Nephron progenitor cell (in vitro differentiated cells): ENCODE results near the gene FAM174B.

Source experiments
- DNase-seq: peaks from one replicate; pipeline ENCODE4 v3.0.0; 2021
- H3K27ac Mint-ChIP-seq: 2 replicates; pipeline ENCODE4 v1.8.0; 2021; ENCODE audit warnings: mild to moderate bottlenecking, moderate library complexity, mixed read lengths
- H3K27me3 Mint-ChIP-seq: 2 replicates; pipeline ENCODE4 v1.8.0; 2021; ENCODE audit warnings: mild to moderate bottlenecking, low read depth, mixed read lengths; ENCODE audit not compliant: poor library complexity
- H3K36me3 Mint-ChIP-seq: 2 replicates; pipeline ENCODE4 v1.8.0; 2021; ENCODE audit warnings: low read depth, mixed read lengths
- H3K4me1 Mint-ChIP-seq: 2 replicates; pipeline ENCODE4 v1.8.0; 2021; ENCODE audit warnings: mixed read lengths
- H3K4me3 Mint-ChIP-seq: 2 replicates; pipeline ENCODE4 v1.8.0; 2021; ENCODE audit warnings: mild to moderate bottlenecking, moderate library complexity, mixed read lengths
- H3K9me3 Mint-ChIP-seq: 2 replicates; pipeline ENCODE4 v1.8.0; 2021; ENCODE audit warnings: mild to moderate bottlenecking, moderate library complexity, mixed read lengths
- TF ChIP-seq, protein P1 (sequence below): fragments of 200-600 bp; sonication (generic); IDR thresholded peaks from 2 replicates; pipeline ENCODE4 v1.5.0; 2021; ENCODE audit warnings: antibody characterized with exemption

The FAM174B gene

DNA sequence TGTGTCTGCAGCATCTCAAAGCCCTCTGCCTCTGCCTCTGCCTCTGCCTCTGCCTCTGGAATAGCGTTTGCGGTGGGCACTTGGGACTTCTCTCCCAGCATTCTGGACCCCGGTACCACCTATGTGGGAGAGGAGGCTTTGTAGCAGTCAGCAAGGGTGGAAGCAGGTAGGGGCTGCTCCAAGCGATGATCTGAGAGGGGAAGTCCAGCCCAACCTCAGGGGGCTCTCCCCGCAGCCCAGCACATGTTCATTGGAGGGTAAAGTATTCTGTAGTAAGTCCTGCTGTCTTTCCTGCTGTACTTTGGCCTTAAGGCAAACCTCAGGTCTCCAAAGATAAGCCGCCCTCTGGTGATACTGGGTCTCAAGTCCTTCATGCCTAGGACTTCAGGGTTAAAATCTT lies 68.6 kb downstream of the FAM174B start:
- Mint-ChIP-seq H3K4me1 (peaks cover 19% of the 10 kb centered on the region), H3K27me3 (peaks cover 3% of the 10 kb centered on the region), H3K4me3 (no peak overlapping the region), H3K36me3 (no peaks in the 10 kb centered on the region), H3K9me3 (peaks cover 5% of the 10 kb centered on the region), H3K27ac (no peak overlapping the region)
- TF ChIP-seq, protein P1, sequence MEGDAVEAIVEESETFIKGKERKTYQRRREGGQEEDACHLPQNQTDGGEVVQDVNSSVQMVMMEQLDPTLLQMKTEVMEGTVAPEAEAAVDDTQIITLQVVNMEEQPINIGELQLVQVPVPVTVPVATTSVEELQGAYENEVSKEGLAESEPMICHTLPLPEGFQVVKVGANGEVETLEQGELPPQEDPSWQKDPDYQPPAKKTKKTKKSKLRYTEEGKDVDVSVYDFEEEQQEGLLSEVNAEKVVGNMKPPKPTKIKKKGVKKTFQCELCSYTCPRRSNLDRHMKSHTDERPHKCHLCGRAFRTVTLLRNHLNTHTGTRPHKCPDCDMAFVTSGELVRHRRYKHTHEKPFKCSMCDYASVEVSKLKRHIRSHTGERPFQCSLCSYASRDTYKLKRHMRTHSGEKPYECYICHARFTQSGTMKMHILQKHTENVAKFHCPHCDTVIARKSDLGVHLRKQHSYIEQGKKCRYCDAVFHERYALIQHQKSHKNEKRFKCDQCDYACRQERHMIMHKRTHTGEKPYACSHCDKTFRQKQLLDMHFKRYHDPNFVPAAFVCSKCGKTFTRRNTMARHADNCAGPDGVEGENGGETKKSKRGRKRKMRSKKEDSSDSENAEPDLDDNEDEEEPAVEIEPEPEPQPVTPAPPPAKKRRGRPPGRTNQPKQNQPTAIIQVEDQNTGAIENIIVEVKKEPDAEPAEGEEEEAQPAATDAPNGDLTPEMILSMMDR, result no peak
- no peak for DNase-seq

DNA sequence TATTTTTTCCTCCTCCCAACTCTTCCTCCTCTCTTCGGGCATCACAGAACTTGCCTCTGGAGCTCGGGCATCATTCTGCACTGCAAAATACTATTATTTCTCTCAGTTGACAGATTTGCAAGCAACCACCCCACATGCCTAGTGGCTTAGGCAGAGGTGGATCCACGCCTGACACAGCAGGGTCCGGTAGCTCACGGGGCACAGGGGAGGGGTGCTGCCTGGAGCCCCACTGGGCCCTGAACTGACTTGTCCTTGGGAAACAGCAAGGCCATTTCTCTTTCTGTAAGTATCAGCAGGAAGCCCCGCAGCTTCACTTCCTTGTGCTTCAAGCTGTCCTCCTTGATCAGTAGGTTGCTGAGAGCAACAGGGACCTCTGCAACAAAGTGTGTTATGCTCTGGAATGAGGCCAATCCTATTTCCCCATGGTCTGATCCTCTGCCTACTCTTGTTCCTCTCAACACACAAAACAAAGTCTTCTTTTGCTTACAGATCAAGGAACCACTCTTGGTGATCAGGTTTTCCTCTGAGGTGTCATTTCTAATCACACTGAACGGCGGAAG lies 69.1 kb downstream of the FAM174B start:
- peaks cover 5% of the 10 kb centered on the region for H3K9me3 Mint-ChIP-seq
- no peak for DNase-seq
- no peaks in the 10 kb centered on the region for H3K36me3 Mint-ChIP-seq
- peaks cover 3% of the 10 kb centered on the region for H3K27me3 Mint-ChIP-seq
- peaks cover 19% of the 10 kb centered on the region for H3K4me1 Mint-ChIP-seq
- TF ChIP-seq, protein P1, result no peak
- no peak overlapping the region for H3K27ac Mint-ChIP-seq
- no peak overlapping the region for H3K4me3 Mint-ChIP-seq

DNA sequence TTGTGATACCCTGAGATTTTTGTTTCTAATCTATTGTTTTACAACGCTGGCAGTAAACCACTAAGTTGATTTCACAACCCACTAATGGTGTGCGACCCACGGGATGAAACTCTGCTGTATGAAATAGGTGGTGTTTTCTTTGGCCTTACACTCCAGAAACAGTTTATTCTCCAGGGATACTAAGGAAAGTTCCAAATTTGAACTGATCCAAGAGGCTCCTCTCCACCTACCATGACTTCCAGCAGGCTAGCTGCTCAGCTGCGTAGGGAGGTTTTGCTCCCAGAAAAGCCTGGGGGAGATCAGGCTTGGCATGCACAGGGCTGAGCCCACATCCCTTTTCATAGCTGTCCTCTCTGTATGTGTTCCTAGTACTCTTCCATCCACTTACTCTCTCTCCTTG lies 71.5 kb downstream of the FAM174B start:
- H3K27me3 Mint-ChIP-seq, result peaks cover 3% of the 10 kb centered on the region
- H3K4me1 Mint-ChIP-seq, result peaks cover 19% of the 10 kb centered on the region
- TF ChIP-seq, protein P1, result no peak
- no peak overlapping the region for H3K27ac Mint-ChIP-seq
- H3K36me3 Mint-ChIP-seq, result no peaks in the 10 kb centered on the region
- no peak for DNase-seq
- peaks cover 5% of the 10 kb centered on the region for H3K9me3 Mint-ChIP-seq
- no peak overlapping the region for H3K4me3 Mint-ChIP-seq

DNA sequence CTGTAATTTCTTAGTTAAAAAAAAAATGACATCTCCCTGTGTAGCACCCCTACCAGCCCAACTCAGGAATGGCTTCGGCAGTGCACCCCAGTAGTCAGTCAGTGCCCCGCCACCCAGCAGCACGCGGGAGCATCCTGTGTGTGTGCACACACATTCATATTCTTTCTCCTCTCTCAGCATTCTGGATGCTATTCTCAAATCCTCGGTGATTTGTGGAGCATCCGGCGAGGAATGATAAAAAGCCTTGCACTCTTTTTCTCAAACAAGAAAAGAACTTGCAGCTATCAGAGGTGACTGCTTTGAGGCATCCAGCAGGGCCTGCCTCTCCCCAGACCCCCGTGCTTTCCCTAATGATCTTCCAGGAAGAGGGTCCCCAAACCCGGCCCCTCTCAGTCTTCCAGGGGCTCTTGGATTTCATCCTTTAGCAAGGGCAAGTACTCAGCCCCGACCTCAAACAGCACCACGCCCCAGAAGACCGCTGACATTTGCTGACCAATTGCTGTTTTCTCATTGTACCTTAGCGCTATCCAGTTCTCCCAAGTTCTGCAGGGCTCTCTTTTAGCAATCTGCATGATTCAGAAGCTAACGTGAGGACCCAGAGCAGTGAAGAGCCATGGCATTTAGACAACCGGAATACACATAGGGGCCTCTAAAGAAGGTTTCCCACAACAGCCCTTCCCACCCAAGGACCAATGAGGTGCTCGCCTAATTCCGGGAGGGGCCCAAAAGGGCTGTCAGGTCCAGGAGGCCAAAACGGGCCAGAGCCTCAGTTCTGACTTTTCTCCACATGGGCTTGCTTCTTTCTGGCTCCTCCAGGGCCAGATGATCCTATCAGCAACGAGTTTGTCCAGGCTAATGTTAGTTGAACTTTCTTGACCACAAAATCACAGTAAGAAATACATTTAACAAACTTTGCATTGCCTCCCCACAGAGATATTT lies 72.2 kb downstream of the FAM174B start:
- peaks cover 5% of the 10 kb centered on the region for H3K9me3 Mint-ChIP-seq

DNA sequence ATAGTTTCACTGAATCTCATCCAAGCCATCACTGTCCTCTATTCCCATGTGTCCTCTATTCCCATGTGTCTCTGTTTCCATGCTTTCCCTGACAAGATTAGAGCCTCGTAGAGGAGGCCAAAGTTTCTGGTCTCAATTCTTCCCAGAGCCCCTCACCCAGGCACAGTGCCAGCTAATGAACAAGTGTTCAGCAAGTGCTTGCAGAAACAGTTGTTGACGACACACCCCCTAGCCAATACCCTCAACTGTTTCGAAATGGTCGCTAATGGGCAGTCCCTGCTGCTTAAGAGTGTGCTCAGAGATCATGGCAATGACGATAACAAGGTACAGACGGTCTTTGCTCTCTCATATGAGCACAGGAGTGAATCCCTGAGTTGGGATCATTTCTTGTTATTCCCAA lies 73.4 kb downstream of the FAM174B start:
- H3K27me3 Mint-ChIP-seq, result peaks cover 7% of the 10 kb centered on the region
- no peak overlapping the region for H3K27ac Mint-ChIP-seq
- H3K4me1 Mint-ChIP-seq, result peaks cover 19% of the 10 kb centered on the region
- TF ChIP-seq, protein P1, result no peak
- peaks cover 5% of the 10 kb centered on the region for H3K9me3 Mint-ChIP-seq
- DNase-seq, result no peak
- H3K36me3 Mint-ChIP-seq, result no peaks in the 10 kb centered on the region
- H3K4me3 Mint-ChIP-seq, result no peak overlapping the region

More for the DNA sequence above, 72.2 kb downstream of the FAM174B start:
- no peak overlapping the region for H3K27ac Mint-ChIP-seq
- H3K4me3 Mint-ChIP-seq, result no peak overlapping the region
- no peaks in the 10 kb centered on the region for H3K36me3 Mint-ChIP-seq
- peaks cover 19% of the 10 kb centered on the region for H3K4me1 Mint-ChIP-seq
- TF ChIP-seq, protein P1, result no peak
- H3K27me3 Mint-ChIP-seq, result peaks cover 3% of the 10 kb centered on the region
- DNase-seq, result no peak
